Ovary (tissue), 3 donors: ENCODE measurements around the gene C2orf72.

ENCODE experiments used
- CTCF ChIP-seq, 3 donors: fragments of 450-650 bp in 2 of 3; fragments of 200-600 bp in 1 of 3; IDR thresholded peaks; one replicate each; pipeline versions ENCODE4 v1.5.1 to v1.8.0; 2016 to 2022; ENCODE audit warnings: antibody characterized with exemption in 3 of 3, mild to moderate bottlenecking in 1 of 3
- EP300 ChIP-seq: sonication (generic); formaldehyde crosslinking; IDR thresholded peaks from one replicate; pipeline ENCODE4 v1.6.1; 2017; ENCODE audit warnings: antibody characterized with exemption
- POLR2A ChIP-seq: fragments of 450-650 bp; IDR thresholded peaks from one replicate; pipeline ENCODE4 v1.6.1; 2017; ENCODE audit warnings: antibody characterized with exemption, mild to moderate bottlenecking, moderate library complexity
- donor health status: DM: no; HTN: no; CAD: no.

GRCh38 chr2:231003186-231003585, 34.1 kb upstream of the C2orf72 start:
- TF ChIP-seq CTCF (IDR thresholded peaks at IDR 0.05) = no peak
- TF ChIP-seq POLR2A = no peak
- no peak for TF ChIP-seq EP300
